DOHH2 (cell line): ENCODE data around the gene CDH12.

Experiments used
- EZH2phosphoT487 ChIP-seq: fragments of 200-600 bp; sonication (generic); IDR thresholded peaks from 2 replicates; pipeline ENCODE4 v1.6.1; 2017; ENCODE audit warnings: borderline replicate concordance, mild to moderate bottlenecking, antibody characterized with exemption, low read length, moderate library complexity, mixed read lengths
- TF ChIP-seq, protein P1 (sequence below): fragments of 200-600 bp; sonication (generic); IDR thresholded peaks from one replicate; pipeline ENCODE4 v1.5.1; 2014; ENCODE audit warnings: antibody characterized with exemption, mild to moderate bottlenecking, low read depth, low read length; ENCODE audit not compliant: poor library complexity, severe bottlenecking

DNA sequence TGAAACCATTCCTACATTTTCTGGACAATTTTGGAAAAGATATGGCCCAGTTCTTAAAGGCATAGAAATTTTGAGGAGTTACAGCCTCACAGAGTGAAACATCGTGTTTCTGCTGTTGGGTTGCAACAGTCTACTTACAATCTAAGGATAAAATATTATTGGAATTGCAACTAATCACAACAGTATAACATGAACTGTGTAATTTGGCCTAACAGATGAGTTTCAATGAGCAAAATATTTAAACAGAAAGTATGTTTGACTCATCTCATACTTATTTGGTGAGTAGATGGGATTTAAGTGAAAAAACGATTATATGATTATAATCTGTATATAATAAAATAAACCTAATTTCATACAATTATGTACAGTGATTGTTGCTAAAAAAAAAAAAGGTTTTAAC is 1061.8 kb downstream of the CDH12 start:
- TF ChIP-seq, protein P1, sequence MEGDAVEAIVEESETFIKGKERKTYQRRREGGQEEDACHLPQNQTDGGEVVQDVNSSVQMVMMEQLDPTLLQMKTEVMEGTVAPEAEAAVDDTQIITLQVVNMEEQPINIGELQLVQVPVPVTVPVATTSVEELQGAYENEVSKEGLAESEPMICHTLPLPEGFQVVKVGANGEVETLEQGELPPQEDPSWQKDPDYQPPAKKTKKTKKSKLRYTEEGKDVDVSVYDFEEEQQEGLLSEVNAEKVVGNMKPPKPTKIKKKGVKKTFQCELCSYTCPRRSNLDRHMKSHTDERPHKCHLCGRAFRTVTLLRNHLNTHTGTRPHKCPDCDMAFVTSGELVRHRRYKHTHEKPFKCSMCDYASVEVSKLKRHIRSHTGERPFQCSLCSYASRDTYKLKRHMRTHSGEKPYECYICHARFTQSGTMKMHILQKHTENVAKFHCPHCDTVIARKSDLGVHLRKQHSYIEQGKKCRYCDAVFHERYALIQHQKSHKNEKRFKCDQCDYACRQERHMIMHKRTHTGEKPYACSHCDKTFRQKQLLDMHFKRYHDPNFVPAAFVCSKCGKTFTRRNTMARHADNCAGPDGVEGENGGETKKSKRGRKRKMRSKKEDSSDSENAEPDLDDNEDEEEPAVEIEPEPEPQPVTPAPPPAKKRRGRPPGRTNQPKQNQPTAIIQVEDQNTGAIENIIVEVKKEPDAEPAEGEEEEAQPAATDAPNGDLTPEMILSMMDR = no peak
- no peak for TF ChIP-seq EZH2phosphoT487
